GM23338 (cell line): Measurements from ENCODE around the gene MAPKAPK2. TPM values are rescaled to one million over a fixed set of nuclear protein-coding genes. Genes with fewer than 3 reads are reported as not detected.

Experiments
- ATAC-seq: fragments of 200-7000 bp; cut with Tn5 transposase; 3 replicates; pipeline ENCODE4 v1.9.1; 2020
- DNase-seq: peaks from one replicate; pipeline ENCODE4 v3.0.0-alpha.2; 2015; ENCODE audit warnings: low spot score
- H2AFZ ChIP-seq: fragments of 200-600 bp; sonication (generic); 2 replicates; pipeline ENCODE4 v1.8.0; 2016; ENCODE audit warnings: antibody characterized with exemption, mild to moderate bottlenecking, moderate library complexity
- H3F3A ChIP-seq: fragments of 200-600 bp; sonication (generic); replicated peaks from 2 replicates; pipeline ENCODE4 v1.8.0; 2017; ENCODE audit warnings: antibody characterized with exemption, mixed run types, low read depth
- H3K27ac ChIP-seq: fragments of 200-600 bp; sonication (generic); 2 replicates; pipeline ENCODE4 v1.6.1; 2016; ENCODE audit warnings: low read depth
- H3K27me3 ChIP-seq: fragments of 200-600 bp; sonication (generic); 2 replicates; pipeline ENCODE4 v1.8.0; 2016; ENCODE audit warnings: mild to moderate bottlenecking, mixed run types, moderate library complexity; ENCODE audit not compliant: insufficient read depth
- H3K36me3 ChIP-seq: fragments of 200-600 bp; sonication (generic); 2 replicates; pipeline ENCODE4 v1.8.0; 2016; ENCODE audit warnings: mild to moderate bottlenecking; ENCODE audit not compliant: insufficient read depth
- H3K4me1 ChIP-seq: fragments of 200-600 bp; sonication (generic); 2 replicates; pipeline ENCODE4 v1.8.0; 2016; ENCODE audit warnings: mild to moderate bottlenecking, moderate library complexity; ENCODE audit not compliant: insufficient read depth
- H3K4me2 ChIP-seq: fragments of 200-600 bp; sonication (generic); 2 replicates; pipeline ENCODE4 v1.7.1; 2017; ENCODE audit warnings: mixed run types
- H3K4me3 ChIP-seq: fragments of 200-600 bp; sonication (generic); 2 replicates; pipeline ENCODE4 v1.6.1; 2016; ENCODE audit warnings: mixed run types
- H3K79me2 ChIP-seq: fragments of 200-600 bp; sonication (generic); replicated peaks from 2 replicates; pipeline ENCODE4 v1.8.0; 2017; ENCODE audit warnings: mild to moderate bottlenecking; ENCODE audit not compliant: insufficient read depth
- H3K9me2 ChIP-seq: fragments of 200-600 bp; sonication (generic); 2 replicates; pipeline ENCODE4 v1.8.0; 2017; ENCODE audit not compliant: insufficient read depth
- H4K20me1 ChIP-seq: fragments of 200-600 bp; sonication (generic); replicated peaks from 2 replicates; pipeline ENCODE4 v1.8.0; 2017; ENCODE audit warnings: mild to moderate bottlenecking; ENCODE audit not compliant: insufficient read depth
- H3K27ac Mint-ChIP-seq: 2 replicates; pipeline ENCODE4 v1.8.0; 2020; ENCODE audit warnings: inconsistent platforms, mild to moderate bottlenecking, moderate library complexity, mixed read lengths
- H3K27me3 Mint-ChIP-seq: 3 replicates; pipeline ENCODE4 v1.8.0; 2022; ENCODE audit warnings: low read depth, mild to moderate bottlenecking, moderate library complexity, mixed read lengths, inconsistent platforms; ENCODE audit not compliant: insufficient read depth, poor library complexity
- H3K36me3 Mint-ChIP-seq: 3 replicates; pipeline ENCODE4 v1.8.0; 2021; ENCODE audit warnings: low read depth, mild to moderate bottlenecking, inconsistent platforms, moderate library complexity, mixed read lengths
- H3K4me1 Mint-ChIP-seq: 3 replicates; pipeline ENCODE4 v1.8.0; 2020; ENCODE audit warnings: mild to moderate bottlenecking, inconsistent platforms, mixed read lengths
- H3K4me3 Mint-ChIP-seq: 3 replicates; pipeline ENCODE4 v1.8.0; 2021; ENCODE audit warnings: moderate library complexity, mild to moderate bottlenecking, inconsistent platforms, mixed read lengths
- H3K9me3 Mint-ChIP-seq: 3 replicates; pipeline ENCODE4 v1.8.0; 2020; ENCODE audit warnings: moderate library complexity, mild to moderate bottlenecking, inconsistent platforms, mixed read lengths
- CREB1 ChIP-seq: fragments of 250-450 bp; sonication (Bioruptor Pico); IDR thresholded peaks from 2 replicates; pipeline ENCODE4 v1.5.0; 2020; ENCODE audit warnings: low read depth, mild to moderate bottlenecking, moderate library complexity
- CTCF ChIP-seq, 2 experiments: fragments of 200-600 bp in 1 of 2; sonication (generic) in 1 of 2; conservative IDR thresholded peaks; 2 replicates each; pipeline versions ENCODE4 v1.5.1 to v1.6.1; 2016 to 2017; ENCODE audit warnings: antibody characterized with exemption in 2 of 2, low read depth in 2 of 2, mild to moderate bottlenecking in 2 of 2, moderate library complexity in 1 of 2
- ETS1 ChIP-seq: IDR thresholded peaks from 2 replicates; pipeline ENCODE4 v1.6.1; 2016; ENCODE audit warnings: antibody characterized with exemption
- EZH2 ChIP-seq: fragments of 200-600 bp; sonication (generic); IDR thresholded peaks from one replicate; pipeline ENCODE4 v1.8.0; 2017; ENCODE audit warnings: antibody characterized with exemption, mild to moderate bottlenecking, low read depth; ENCODE audit not compliant: unreplicated experiment
- EZH2phosphoT487 ChIP-seq: fragments of 200-600 bp; sonication (generic); IDR thresholded peaks from one replicate; pipeline ENCODE4 v1.8.1; 2018; ENCODE audit warnings: antibody characterized with exemption; ENCODE audit not compliant: unreplicated experiment
- NANOG ChIP-seq: IDR thresholded peaks from 2 replicates; pipeline ENCODE4 v1.6.1; 2016; ENCODE audit warnings: antibody characterized with exemption, borderline replicate concordance
- REST ChIP-seq: IDR thresholded peaks from one replicate; pipeline ENCODE4 v1.6.1; 2018; ENCODE audit warnings: antibody characterized with exemption; ENCODE audit not compliant: unreplicated experiment
- ZNF114 ChIP-seq: fragments of 250-450 bp; sonication (Bioruptor Pico); IDR thresholded peaks from 2 replicates; pipeline ENCODE4 v1.5.0; 2020; ENCODE audit warnings: mild to moderate bottlenecking, moderate library complexity
- ZNF331 ChIP-seq: fragments of 250-450 bp; sonication (Bioruptor Pico); IDR thresholded peaks from 2 replicates; pipeline ENCODE4 v1.5.0; 2020; ENCODE audit warnings: low read depth, mild to moderate bottlenecking, moderate library complexity
- ZNF462 ChIP-seq: fragments of 250-450 bp; sonication (Bioruptor Pico); IDR thresholded peaks from 2 replicates; pipeline ENCODE4 v1.5.0; 2020; ENCODE audit warnings: mild to moderate bottlenecking, moderate library complexity
- polyA plus RNA-seq: library from polyadenylated mRNA; unstranded; fragments of >200 nt; fragmentation: Nextera tagmentation; extraction: Ambion mirVana; gene quantifications from 2 replicates; pipeline ENCODE4 v1.2.1, GENCODE V29; 2016
- total RNA-seq: library from RNA; depleted of rRNA; stranded (reverse); fragments of >200 nt; shearing (Covaris generic); gene quantifications from 2 replicates; pipeline ENCODE4 v1.2.3, GENCODE V29; 2014

Gene MAPKAPK2
- total and polyA plus RNA-seq, 2 experiments from 2014 or later = 10.1 to 30.4 TPM

GRCh38 chr1:206662396-206663092, 22.2 kb upstream of the MAPKAPK2 start:
- Mint-ChIP-seq H3K4me1 (peaks cover 19% of the 10 kb centered on the region), H3K27ac (no peak overlapping the region), H3K27me3 (peaks cover 22% of the 10 kb centered on the region), H3K9me3 (no peaks in the 10 kb centered on the region), H3K4me3 (no peak overlapping the region), H3K36me3 (no peaks in the 10 kb centered on the region)
- no peak for ATAC-seq
- H2AFZ ChIP-seq = no peak overlapping the region
- H3K9me2 ChIP-seq = no peaks in the 10 kb centered on the region
- no peak overlapping the region for H3K4me2 ChIP-seq
- TF ChIP-seq NANOG (no peak), EZH2 (no peak), REST (no peak), EZH2phosphoT487 (no peak), CREB1 (CRISPR knock-in tag) (no peak), ZNF462 (no peak), ZNF114 (no peak), ZNF331 (CRISPR knock-in tag) (no peak), CTCF (conservative IDR thresholded peaks at IDR 0.05; ENCODE audit: low read depth in 2 of 2) (no peak), ETS1 (no peak)
- peaks cover 37% of the 10 kb centered on the region for H3K27me3 ChIP-seq
- H4K20me1 ChIP-seq = no peaks in the 10 kb centered on the region
- no peak overlapping the region for H3K27ac ChIP-seq
- H3K79me2 ChIP-seq = no peaks in the 10 kb centered on the region
- peaks cover 13% of the 10 kb centered on the region; the same call in 1 of the 2 replicates for H3K4me1 ChIP-seq
- no peak overlapping the region for H3K4me3 ChIP-seq
- H3F3A ChIP-seq = 0 out of 2 replicates have a peak, but pooled peaks cover 4% of the 10 kb centered on the region
- no peaks in the 10 kb centered on the region for H3K36me3 ChIP-seq
- DNase-seq = no peak
